GM23248 (cell line): Measurements from ENCODE around the gene GRIK3.

Experiments
- EZH2 ChIP-seq: fragments of 200-600 bp; sonication (generic); IDR thresholded peaks from 2 replicates; pipeline ENCODE4 v1.6.1; 2018; ENCODE audit warnings: antibody characterized with exemption, mild to moderate bottlenecking; ENCODE audit not compliant: insufficient read depth, poor library complexity, severe bottlenecking
- EZH2phosphoT487 ChIP-seq: fragments of 200-600 bp; sonication (generic); IDR thresholded peaks from 2 replicates; pipeline ENCODE4 v1.6.1; 2018; ENCODE audit warnings: antibody characterized with exemption, moderate library complexity, mild to moderate bottlenecking, low read depth; ENCODE audit not compliant: insufficient read depth

DNA sequence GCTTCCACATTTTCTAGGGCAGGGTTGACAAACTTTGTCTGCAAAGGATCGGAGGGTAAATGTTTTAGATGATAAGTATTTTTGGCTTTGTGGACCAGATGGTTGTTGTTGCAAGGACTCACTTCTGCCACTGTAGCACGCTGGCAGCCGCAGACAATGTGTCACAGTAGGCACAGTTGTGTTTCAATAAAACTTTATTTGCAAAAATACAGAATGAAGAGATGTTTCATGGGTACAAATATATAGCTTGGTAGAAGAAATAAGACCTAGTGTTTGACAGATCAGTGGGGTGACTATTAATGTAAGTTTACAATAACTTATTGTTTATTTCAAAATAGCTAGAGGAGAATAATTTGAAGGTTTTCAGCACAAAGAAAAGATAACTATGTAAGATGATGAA lies 127.8 kb downstream of the GRIK3 start:
- TF ChIP-seq EZH2phosphoT487 (no peak), EZH2 (no peak)
